Neural progenitor cell (in vitro differentiated cells): Measurements from ENCODE around the gene OR10D3. TPM values are rescaled to one million over a fixed set of nuclear protein-coding genes. Genes with fewer than 3 reads are reported as not detected.

Experiments used
- DNase-seq: peaks from one replicate; pipeline ENCODE4 v3.0.0-alpha.2; 2016; ENCODE audit warnings: low spot score
- H2AFZ ChIP-seq: fragments of 200-600 bp; sonication (generic); replicated peaks from 2 replicates; pipeline ENCODE4 v1.6.1; 2016; ENCODE audit warnings: antibody characterized with exemption
- H3F3A ChIP-seq: fragments of 200-600 bp; sonication (generic); 2 replicates; pipeline ENCODE4 v1.6.1; 2016; ENCODE audit warnings: antibody characterized with exemption, low read depth
- H3K27ac ChIP-seq: fragments of 200-600 bp; sonication (generic); 2 replicates; pipeline ENCODE4 v1.5.1; 2016; ENCODE audit warnings: mild to moderate bottlenecking
- H3K27me3 ChIP-seq: fragments of 200-600 bp; sonication (generic); 2 replicates; pipeline ENCODE4 v1.6.1; 2016; ENCODE audit warnings: mild to moderate bottlenecking, moderate library complexity
- H3K36me3 ChIP-seq: fragments of 200-600 bp; sonication (generic); 2 replicates; pipeline ENCODE4 v1.5.1; 2016
- H3K4me1 ChIP-seq: fragments of 200-600 bp; sonication (generic); 2 replicates; pipeline ENCODE4 v1.6.1; 2016; ENCODE audit warnings: mixed run types
- H3K4me2 ChIP-seq: fragments of 200-600 bp; sonication (generic); 2 replicates; pipeline ENCODE4 v1.6.1; 2016
- H3K4me3 ChIP-seq: fragments of 200-600 bp; sonication (generic); 2 replicates; pipeline ENCODE4 v1.5.1; 2016
- H3K79me2 ChIP-seq: fragments of 200-600 bp; sonication (generic); 2 replicates; pipeline ENCODE4 v1.6.1; 2016; ENCODE audit warnings: low read depth
- H3K9ac ChIP-seq: fragments of 200-600 bp; sonication (generic); 2 replicates; pipeline ENCODE4 v1.6.1; 2016
- H3K9me3 ChIP-seq: fragments of 200-600 bp; sonication (generic); 2 replicates; pipeline ENCODE4 v1.5.1; 2016; ENCODE audit warnings: low read depth
- H4K20me1 ChIP-seq: fragments of 200-600 bp; sonication (generic); 2 replicates; pipeline ENCODE4 v1.6.1; 2016; ENCODE audit warnings: low read depth
- H3K27ac Mint-ChIP-seq: 3 replicates; pipeline ENCODE4 v1.8.0; 2021; ENCODE audit warnings: mixed read lengths
- H3K27me3 Mint-ChIP-seq: 2 replicates; pipeline ENCODE4 v1.8.0; 2022; ENCODE audit warnings: low read depth, mild to moderate bottlenecking, inconsistent platforms, moderate library complexity, mixed read lengths; ENCODE audit not compliant: insufficient read depth
- H3K36me3 Mint-ChIP-seq: 3 replicates; pipeline ENCODE4 v1.8.0; 2021; ENCODE audit warnings: mixed read lengths
- H3K4me1 Mint-ChIP-seq: 3 replicates; pipeline ENCODE4 v1.8.0; 2021; ENCODE audit warnings: mixed read lengths
- H3K4me3 Mint-ChIP-seq: 3 replicates; pipeline ENCODE4 v1.8.0; 2021; ENCODE audit warnings: mild to moderate bottlenecking, moderate library complexity, mixed read lengths
- H3K9me3 Mint-ChIP-seq: 3 replicates; pipeline ENCODE4 v1.8.0; 2020; ENCODE audit warnings: mixed read lengths
- CTCF ChIP-seq: fragments of 200-600 bp; sonication (generic); IDR thresholded peaks from 2 replicates; pipeline ENCODE4 v1.5.1; 2017; ENCODE audit warnings: antibody characterized with exemption, mild to moderate bottlenecking
- EZH2 ChIP-seq: fragments of 200-600 bp; sonication (generic); IDR thresholded peaks from 2 replicates; pipeline ENCODE4 v1.6.1; 2017; ENCODE audit warnings: antibody characterized with exemption, mild to moderate bottlenecking, moderate library complexity
- EZH2phosphoT487 ChIP-seq: fragments of 200-600 bp; sonication (generic); IDR thresholded peaks from 2 replicates; pipeline ENCODE4 v1.6.1; 2017; ENCODE audit warnings: antibody characterized with exemption
- total RNA-seq: library from RNA; depleted of rRNA; stranded (reverse); fragments of >200 nt; gene quantifications from 2 replicates; pipeline ENCODE4 v1.2.3, GENCODE V29; 2015; ENCODE audit warnings: low replicate concordance

Gene OR10D3
- total RNA-seq, 1 donor from 2014 or later = not detected

GRCh38 chr11:124209824-124210357 lies 26.7 kb downstream of the OR10D3 start:
- Histone ChIP-seq H3K9me3 (no peaks in the 10 kb centered on the region), H3K9ac (no peak overlapping the region), H3K79me2 (no peaks in the 10 kb centered on the region), H3K4me3 (no peak overlapping the region), H3K27ac (no peak overlapping the region), H3F3A (no peaks in the 10 kb centered on the region), H3K36me3 (no peaks in the 10 kb centered on the region), H4K20me1 (no peaks in the 10 kb centered on the region), H3K27me3 (no peaks in the 10 kb centered on the region), H3K4me1 (peaks cover 7% of the 10 kb centered on the region), H3K4me2 (no peak overlapping the region), H2AFZ (no peak overlapping the region)
- no peak overlapping the region for H3K4me3 Mint-ChIP-seq
- H3K27me3 Mint-ChIP-seq = no peaks in the 10 kb centered on the region
- no peaks in the 10 kb centered on the region for H3K4me1 Mint-ChIP-seq
- no peak for DNase-seq
- TF ChIP-seq EZH2 (no peak), EZH2phosphoT487 (no peak), CTCF (no peak)
- no peak overlapping the region for H3K27ac Mint-ChIP-seq
- H3K36me3 Mint-ChIP-seq = no peaks in the 10 kb centered on the region
- no peaks in the 10 kb centered on the region for H3K9me3 Mint-ChIP-seq

- no peak overlapping the region for H3K27ac Mint-ChIP-seq
- H4K20me1 ChIP-seq = no peaks in the 10 kb centered on the region
- TF ChIP-seq EZH2 (no peak), CTCF (no peak), EZH2phosphoT487 (no peak)
- H3K36me3 Mint-ChIP-seq = no peaks in the 10 kb centered on the region
- no peak overlapping the region for H3K9ac ChIP-seq
- no peaks in the 10 kb centered on the region for H3K9me3 ChIP-seq
- DNase-seq = no peak
- no peak overlapping the region for H3K4me3 Mint-ChIP-seq
- H3K4me1 Mint-ChIP-seq = no peaks in the 10 kb centered on the region
- no peak overlapping the region for H2AFZ ChIP-seq
- H3K4me1 ChIP-seq = peaks cover 7% of the 10 kb centered on the region
- H3K27me3 Mint-ChIP-seq = no peaks in the 10 kb centered on the region
- H3K36me3 ChIP-seq = no peaks in the 10 kb centered on the region
- no peaks in the 10 kb centered on the region for H3K9me3 Mint-ChIP-seq
- H3K4me3 ChIP-seq = no peak overlapping the region
- H3K27ac ChIP-seq = no peak overlapping the region
- H3K79me2 ChIP-seq = no peaks in the 10 kb centered on the region
- no peak overlapping the region for H3K4me2 ChIP-seq
- H3K27me3 ChIP-seq = no peaks in the 10 kb centered on the region
- no peaks in the 10 kb centered on the region for H3F3A ChIP-seq
These were observed 27.3 kb downstream of the OR10D3 start for GRCh38 chr11:124210421-124210820.

GRCh38 chr11:124211321-124211720 lies 28.2 kb downstream of the OR10D3 start:
- Histone ChIP-seq H3K9me3 (no peaks in the 10 kb centered on the region), H4K20me1 (no peaks in the 10 kb centered on the region)
- H3K27ac Mint-ChIP-seq = no peak overlapping the region

More at GRCh38 chr11:124211321-124211720, 28.2 kb downstream of the OR10D3 start:
- Histone ChIP-seq H3K79me2 (no peaks in the 10 kb centered on the region), H3K4me1 (peaks cover 7% of the 10 kb centered on the region), H3K27ac (no peak overlapping the region), H2AFZ (no peak overlapping the region), H3K9ac (no peak overlapping the region), H3K36me3 (no peaks in the 10 kb centered on the region), H3K27me3 (no peaks in the 10 kb centered on the region), H3K4me2 (no peak overlapping the region), H3F3A (no peaks in the 10 kb centered on the region), H3K4me3 (no peak overlapping the region)
- DNase-seq = no peak
- Mint-ChIP-seq H3K9me3 (no peaks in the 10 kb centered on the region), H3K36me3 (no peaks in the 10 kb centered on the region), H3K4me1 (no peaks in the 10 kb centered on the region), H3K4me3 (no peak overlapping the region), H3K27me3 (no peaks in the 10 kb centered on the region)
- TF ChIP-seq CTCF (no peak), EZH2 (no peak), EZH2phosphoT487 (no peak)
